Measurements from ENCODE around the gene BCL6B. TPM values are rescaled to one million over a fixed set of nuclear protein-coding genes. Genes with fewer than 3 reads are reported as not detected.

Gene BCL6B
- total and polyA plus RNA-seq, 2 experiments from 2014 or later = 3.3 to 4.5 TPM

DNA sequence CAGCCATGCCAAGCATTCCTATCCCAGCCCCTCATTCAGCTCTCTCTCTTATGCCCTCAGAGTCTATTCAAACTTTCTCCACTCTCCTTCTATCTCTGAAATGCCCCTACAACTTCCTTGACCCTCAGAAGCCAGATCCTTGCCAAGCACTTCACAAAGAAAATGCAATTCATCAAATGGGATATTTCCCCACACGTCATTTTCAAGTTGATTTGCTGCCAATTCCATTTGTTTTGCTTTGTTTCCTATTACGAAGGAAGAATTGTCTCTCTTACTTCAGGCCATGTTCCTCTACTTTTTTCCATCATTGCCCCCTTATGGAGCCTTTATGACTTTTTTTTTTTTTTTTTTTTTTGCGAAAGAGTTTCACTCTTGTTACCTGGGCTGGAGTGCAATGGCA lies 36.2 kb upstream of the BCL6B start:
- Histone ChIP-seq H4K20me1 (replicated peaks; ENCODE audit: insufficient read depth) (no peaks in the 10 kb centered on the region; the same call in 1 of the 2 replicates), H3K4me3 (no peak overlapping the region), H3K27me3 (ENCODE audit: insufficient read depth) (peaks cover 2% of the 10 kb centered on the region; the same call in 1 of the 2 replicates), H3F3A (replicated peaks; ENCODE audit: low read depth) (no peaks in the 10 kb centered on the region), H2AFZ (no peak overlapping the region), H3K4me1 (ENCODE audit: insufficient read depth) (no peaks in the 10 kb centered on the region), H3K27ac (ENCODE audit: low read depth) (no peak overlapping the region), H3K36me3 (ENCODE audit: insufficient read depth) (no peaks in the 10 kb centered on the region), H3K4me2 (no peak overlapping the region), H3K9me2 (ENCODE audit: insufficient read depth) (no peaks in the 10 kb centered on the region), H3K79me2 (replicated peaks; ENCODE audit: insufficient read depth) (no peaks in the 10 kb centered on the region)
- Mint-ChIP-seq H3K27ac (no peak overlapping the region), H3K36me3 (ENCODE audit: low read depth) (no peaks in the 10 kb centered on the region), H3K27me3 (ENCODE audit: insufficient read depth, low read depth, poor library complexity) (peaks cover 7% of the 10 kb centered on the region), H3K4me1 (no peaks in the 10 kb centered on the region), H3K4me3 (no peak overlapping the region), H3K9me3 (no peaks in the 10 kb centered on the region)
- TF ChIP-seq ZNF114 (CRISPR knock-in tag; IDR thresholded peaks at IDR 0.05) = no peak
- no peak for DNase-seq (ENCODE audit: low spot score)
- no peak for ATAC-seq

DNA sequence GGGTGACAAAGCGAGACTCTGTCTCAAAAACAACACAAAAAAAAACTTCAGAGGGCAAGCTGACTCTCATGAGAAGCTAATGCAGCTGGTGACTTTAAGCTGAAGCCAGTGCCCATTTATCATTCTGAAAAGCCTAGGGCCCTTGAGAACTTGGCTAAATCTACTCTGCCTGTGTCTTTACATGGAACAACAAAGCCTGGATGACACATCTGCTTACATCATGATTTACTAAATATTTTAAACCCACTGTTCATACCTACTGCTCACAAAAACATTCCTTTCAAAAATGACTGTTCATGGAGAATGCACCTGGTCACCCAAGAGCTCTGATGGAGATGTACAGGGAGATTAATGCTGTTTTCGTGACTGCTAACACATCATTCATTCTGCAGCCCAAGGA lies 33.1 kb upstream of the BCL6B start:
- H3K36me3 ChIP-seq (ENCODE audit: insufficient read depth) = no peaks in the 10 kb centered on the region
- no peaks in the 10 kb centered on the region for H4K20me1 ChIP-seq (replicated peaks; ENCODE audit: insufficient read depth)
- no peak overlapping the region for H3K4me3 ChIP-seq
- Mint-ChIP-seq H3K36me3 (ENCODE audit: low read depth) (no peaks in the 10 kb centered on the region; the same call in 2 of the 3 replicates), H3K27me3 (ENCODE audit: insufficient read depth, low read depth, poor library complexity) (peaks cover 10% of the 10 kb centered on the region), H3K9me3 (no peaks in the 10 kb centered on the region), H3K4me1 (peaks cover 2% of the 10 kb centered on the region; the same call in 2 of the 3 replicates), H3K27ac (no peak overlapping the region), H3K4me3 (no peak overlapping the region)
- no peak overlapping the region for H2AFZ ChIP-seq
- H3K4me1 ChIP-seq (ENCODE audit: insufficient read depth) = no peaks in the 10 kb centered on the region; the same call in 1 of the 2 replicates
- no peak for ATAC-seq
- DNase-seq (ENCODE audit: low spot score) = no peak
- no peaks in the 10 kb centered on the region for H3K9me2 ChIP-seq (ENCODE audit: insufficient read depth)
- H3K79me2 ChIP-seq (replicated peaks; ENCODE audit: insufficient read depth) = no peaks in the 10 kb centered on the region
- H3K4me2 ChIP-seq = no peak overlapping the region
- peaks cover 33% of the 10 kb centered on the region for H3K27me3 ChIP-seq (ENCODE audit: insufficient read depth)
- no peaks in the 10 kb centered on the region for H3F3A ChIP-seq (replicated peaks; ENCODE audit: low read depth)
- no peak overlapping the region for H3K27ac ChIP-seq (ENCODE audit: low read depth)
- TF ChIP-seq STAT1 (IDR thresholded peaks at IDR 0.05; ENCODE audit: unreplicated experiment) (no peak), CREB1 (CRISPR knock-in tag; IDR thresholded peaks at IDR 0.05; ENCODE audit: low read depth) (no peak), NANOG (IDR thresholded peaks at IDR 0.05; ENCODE audit: borderline replicate concordance) (no peak), POLR2AphosphoS5 (IDR thresholded peaks at IDR 0.05; ENCODE audit: low read depth) (no peak), JUNB (IDR thresholded peaks at IDR 0.05; ENCODE audit: unreplicated experiment) (no peak), ZNF114 (CRISPR knock-in tag; IDR thresholded peaks at IDR 0.05) (no peak), EZH2 (IDR thresholded peaks at IDR 0.05; ENCODE audit: low read depth, unreplicated experiment) (no peak), ZNF331 (CRISPR knock-in tag; IDR thresholded peaks at IDR 0.05; ENCODE audit: low read depth) (no peak)
- TF ChIP-seq, protein P1, sequence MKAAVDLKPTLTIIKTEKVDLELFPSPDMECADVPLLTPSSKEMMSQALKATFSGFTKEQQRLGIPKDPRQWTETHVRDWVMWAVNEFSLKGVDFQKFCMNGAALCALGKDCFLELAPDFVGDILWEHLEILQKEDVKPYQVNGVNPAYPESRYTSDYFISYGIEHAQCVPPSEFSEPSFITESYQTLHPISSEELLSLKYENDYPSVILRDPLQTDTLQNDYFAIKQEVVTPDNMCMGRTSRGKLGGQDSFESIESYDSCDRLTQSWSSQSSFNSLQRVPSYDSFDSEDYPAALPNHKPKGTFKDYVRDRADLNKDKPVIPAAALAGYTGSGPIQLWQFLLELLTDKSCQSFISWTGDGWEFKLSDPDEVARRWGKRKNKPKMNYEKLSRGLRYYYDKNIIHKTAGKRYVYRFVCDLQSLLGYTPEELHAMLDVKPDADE (IDR thresholded peaks at IDR 0.05) = no peak
- TF ChIP-seq, protein P2, sequence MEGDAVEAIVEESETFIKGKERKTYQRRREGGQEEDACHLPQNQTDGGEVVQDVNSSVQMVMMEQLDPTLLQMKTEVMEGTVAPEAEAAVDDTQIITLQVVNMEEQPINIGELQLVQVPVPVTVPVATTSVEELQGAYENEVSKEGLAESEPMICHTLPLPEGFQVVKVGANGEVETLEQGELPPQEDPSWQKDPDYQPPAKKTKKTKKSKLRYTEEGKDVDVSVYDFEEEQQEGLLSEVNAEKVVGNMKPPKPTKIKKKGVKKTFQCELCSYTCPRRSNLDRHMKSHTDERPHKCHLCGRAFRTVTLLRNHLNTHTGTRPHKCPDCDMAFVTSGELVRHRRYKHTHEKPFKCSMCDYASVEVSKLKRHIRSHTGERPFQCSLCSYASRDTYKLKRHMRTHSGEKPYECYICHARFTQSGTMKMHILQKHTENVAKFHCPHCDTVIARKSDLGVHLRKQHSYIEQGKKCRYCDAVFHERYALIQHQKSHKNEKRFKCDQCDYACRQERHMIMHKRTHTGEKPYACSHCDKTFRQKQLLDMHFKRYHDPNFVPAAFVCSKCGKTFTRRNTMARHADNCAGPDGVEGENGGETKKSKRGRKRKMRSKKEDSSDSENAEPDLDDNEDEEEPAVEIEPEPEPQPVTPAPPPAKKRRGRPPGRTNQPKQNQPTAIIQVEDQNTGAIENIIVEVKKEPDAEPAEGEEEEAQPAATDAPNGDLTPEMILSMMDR (conservative IDR thresholded peaks at IDR 0.05; ENCODE audit: low read depth in 2 of 2) = no peak
- TF ChIP-seq, protein P3, sequence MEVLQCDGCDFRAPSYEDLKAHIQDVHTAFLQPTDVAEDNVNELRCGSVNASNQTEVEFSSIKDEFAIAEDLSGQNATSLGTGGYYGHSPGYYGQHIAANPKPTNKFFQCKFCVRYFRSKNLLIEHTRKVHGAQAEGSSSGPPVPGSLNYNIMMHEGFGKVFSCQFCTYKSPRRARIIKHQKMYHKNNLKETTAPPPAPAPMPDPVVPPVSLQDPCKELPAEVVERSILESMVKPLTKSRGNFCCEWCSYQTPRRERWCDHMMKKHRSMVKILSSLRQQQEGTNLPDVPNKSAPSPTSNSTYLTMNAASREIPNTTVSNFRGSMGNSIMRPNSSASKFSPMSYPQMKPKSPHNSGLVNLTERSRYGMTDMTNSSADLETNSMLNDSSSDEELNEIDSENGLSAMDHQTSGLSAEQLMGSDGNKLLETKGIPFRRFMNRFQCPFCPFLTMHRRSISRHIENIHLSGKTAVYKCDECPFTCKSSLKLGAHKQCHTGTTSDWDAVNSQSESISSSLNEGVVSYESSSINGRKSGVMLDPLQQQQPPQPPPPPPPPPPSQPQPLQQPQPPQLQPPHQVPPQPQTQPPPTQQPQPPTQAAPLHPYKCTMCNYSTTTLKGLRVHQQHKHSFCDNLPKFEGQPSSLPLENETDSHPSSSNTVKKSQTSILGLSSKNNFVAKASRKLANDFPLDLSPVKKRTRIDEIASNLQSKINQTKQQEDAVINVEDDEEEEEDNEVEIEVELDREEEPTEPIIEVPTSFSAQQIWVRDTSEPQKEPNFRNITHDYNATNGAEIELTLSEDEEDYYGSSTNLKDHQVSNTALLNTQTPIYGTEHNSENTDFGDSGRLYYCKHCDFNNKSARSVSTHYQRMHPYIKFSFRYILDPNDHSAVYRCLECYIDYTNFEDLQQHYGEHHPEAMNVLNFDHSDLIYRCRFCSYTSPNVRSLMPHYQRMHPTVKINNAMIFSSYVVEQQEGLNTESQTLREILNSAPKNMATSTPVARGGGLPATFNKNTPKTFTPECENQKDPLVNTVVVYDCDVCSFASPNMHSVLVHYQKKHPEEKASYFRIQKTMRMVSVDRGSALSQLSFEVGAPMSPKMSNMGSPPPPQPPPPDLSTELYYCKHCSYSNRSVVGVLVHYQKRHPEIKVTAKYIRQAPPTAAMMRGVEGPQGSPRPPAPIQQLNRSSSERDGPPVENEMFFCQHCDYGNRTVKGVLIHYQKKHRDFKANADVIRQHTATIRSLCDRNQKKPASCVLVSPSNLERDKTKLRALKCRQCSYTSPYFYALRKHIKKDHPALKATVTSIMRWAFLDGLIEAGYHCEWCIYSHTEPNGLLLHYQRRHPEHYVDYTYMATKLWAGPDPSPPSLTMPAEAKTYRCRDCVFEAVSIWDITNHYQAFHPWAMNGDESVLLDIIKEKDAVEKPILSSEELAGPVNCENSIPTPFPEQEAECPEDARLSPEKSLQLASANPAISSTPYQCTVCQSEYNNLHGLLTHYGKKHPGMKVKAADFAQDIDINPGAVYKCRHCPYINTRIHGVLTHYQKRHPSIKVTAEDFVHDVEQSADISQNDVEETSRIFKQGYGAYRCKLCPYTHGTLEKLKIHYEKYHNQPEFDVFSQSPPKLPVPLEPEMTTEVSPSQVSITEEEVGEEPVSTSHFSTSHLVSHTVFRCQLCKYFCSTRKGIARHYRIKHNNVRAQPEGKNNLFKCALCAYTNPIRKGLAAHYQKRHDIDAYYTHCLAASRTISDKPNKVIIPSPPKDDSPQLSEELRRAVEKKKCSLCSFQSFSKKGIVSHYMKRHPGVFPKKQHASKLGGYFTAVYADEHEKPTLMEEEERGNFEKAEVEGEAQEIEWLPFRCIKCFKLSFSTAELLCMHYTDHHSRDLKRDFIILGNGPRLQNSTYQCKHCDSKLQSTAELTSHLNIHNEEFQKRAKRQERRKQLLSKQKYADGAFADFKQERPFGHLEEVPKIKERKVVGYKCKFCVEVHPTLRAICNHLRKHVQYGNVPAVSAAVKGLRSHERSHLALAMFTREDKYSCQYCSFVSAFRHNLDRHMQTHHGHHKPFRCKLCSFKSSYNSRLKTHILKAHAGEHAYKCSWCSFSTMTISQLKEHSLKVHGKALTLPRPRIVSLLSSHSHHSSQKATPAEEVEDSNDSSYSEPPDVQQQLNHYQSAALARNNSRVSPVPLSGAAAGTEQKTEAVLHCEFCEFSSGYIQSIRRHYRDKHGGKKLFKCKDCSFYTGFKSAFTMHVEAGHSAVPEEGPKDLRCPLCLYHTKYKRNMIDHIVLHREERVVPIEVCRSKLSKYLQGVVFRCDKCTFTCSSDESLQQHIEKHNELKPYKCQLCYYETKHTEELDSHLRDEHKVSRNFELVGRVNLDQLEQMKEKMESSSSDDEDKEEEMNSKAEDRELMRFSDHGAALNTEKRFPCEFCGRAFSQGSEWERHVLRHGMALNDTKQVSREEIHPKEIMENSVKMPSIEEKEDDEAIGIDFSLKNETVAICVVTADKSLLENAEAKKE (CRISPR knock-in tag; IDR thresholded peaks at IDR 0.05) = no peak

All from GM23338 (cell line).